HEK293T (cell line): ENCODE results near the gene MED4.

Source experiments
- BHLHE40 ChIP-seq: fragments of 450-650 bp; IDR thresholded peaks from 2 replicates; pipeline ENCODE4 v1.6.1; 2016; ENCODE audit warnings: mild to moderate bottlenecking, moderate library complexity, borderline replicate concordance
- FOXA1 ChIP-seq: fragments of 450-650 bp; IDR thresholded peaks from 2 replicates; pipeline ENCODE4 v1.6.1; 2016; ENCODE audit warnings: mild to moderate bottlenecking
- FOXK2 ChIP-seq: fragments of 450-650 bp; IDR thresholded peaks from 2 replicates; pipeline ENCODE4 v1.6.1; 2016; ENCODE audit warnings: mild to moderate bottlenecking
- FOXM1 ChIP-seq: fragments of 450-650 bp; IDR thresholded peaks from 2 replicates; pipeline ENCODE4 v1.6.1; 2017; ENCODE audit warnings: mild to moderate bottlenecking, borderline replicate concordance
- HDGF ChIP-seq: fragments of 450-650 bp; IDR thresholded peaks from 2 replicates; pipeline ENCODE4 v1.6.1; 2017; ENCODE audit warnings: antibody characterized with exemption, borderline replicate concordance
- LEF1 ChIP-seq: fragments of 450-650 bp; IDR thresholded peaks from 2 replicates; pipeline ENCODE4 v1.6.1; 2017; ENCODE audit warnings: mild to moderate bottlenecking, borderline replicate concordance
- NFRKB ChIP-seq: fragments of 450-650 bp; IDR thresholded peaks from 2 replicates; pipeline ENCODE4 v1.6.1; 2016; ENCODE audit warnings: mild to moderate bottlenecking, moderate library complexity
- PKNOX1 ChIP-seq: fragments of 450-650 bp; IDR thresholded peaks from 2 replicates; pipeline ENCODE4 v1.6.1; 2016
- SP1 ChIP-seq: fragments of 450-650 bp; IDR thresholded peaks from 2 replicates; pipeline ENCODE4 v1.6.1; 2017
- SUZ12 ChIP-seq: fragments of 450-650 bp; IDR thresholded peaks from 2 replicates; pipeline ENCODE4 v1.6.1; 2016; ENCODE audit warnings: mild to moderate bottlenecking
- TARDBP ChIP-seq: fragments of 450-650 bp; IDR thresholded peaks from 2 replicates; pipeline ENCODE4 v1.6.1; 2016
- ZNF384 ChIP-seq: fragments of 450-650 bp; IDR thresholded peaks from 2 replicates; pipeline ENCODE4 v1.6.1; 2016

DNA sequence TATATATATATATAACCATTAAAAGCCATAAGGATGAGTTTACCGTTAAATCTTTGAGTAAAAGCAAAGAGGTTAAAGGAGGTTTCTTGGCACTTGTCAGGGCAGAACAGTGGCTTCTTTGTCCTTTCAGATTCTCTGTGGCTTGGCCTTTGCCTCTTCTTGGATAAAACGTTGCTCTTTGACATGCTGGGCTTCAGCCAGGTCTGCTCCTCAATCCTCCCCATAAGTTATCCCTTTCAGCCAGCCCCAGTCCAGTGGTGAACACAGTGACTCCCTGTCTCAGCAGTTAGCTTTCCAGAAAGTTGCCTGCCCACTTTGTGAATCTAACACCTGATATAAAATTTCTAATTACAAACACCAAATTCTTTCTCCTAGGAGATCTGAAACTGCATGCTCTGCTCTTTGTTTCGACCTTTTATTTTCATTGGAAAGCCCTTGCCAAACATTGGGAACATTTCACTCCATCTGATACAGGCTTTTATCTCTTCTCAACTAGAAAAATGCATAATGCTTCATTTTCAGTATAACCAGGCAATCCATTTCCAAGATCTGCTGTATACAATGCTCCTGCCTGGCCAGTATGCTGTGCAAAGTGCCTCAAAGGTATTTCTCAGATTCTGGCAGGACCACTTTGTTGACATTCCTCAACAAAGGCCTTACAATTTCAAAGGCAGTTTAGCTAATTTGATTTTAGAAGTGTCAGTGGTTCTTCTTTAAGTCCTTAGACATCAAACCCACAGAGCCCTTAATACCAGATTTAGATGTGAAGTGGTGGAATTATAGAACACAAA is 16.2 kb upstream of the MED4 start:
- TF ChIP-seq FOXA1 (no peak), NFRKB (no peak), SP1 (no peak), BHLHE40 (no peak), TARDBP (no peak), SUZ12 (no peak), FOXM1 (no peak), LEF1 (no peak), PKNOX1 (no peak), HDGF (no peak), ZNF384 (no peak), FOXK2 (no peak)
